Tibial nerve (tissue), 4 donors: ENCODE data around the gene MMD. TPM values are rescaled to one million over a fixed set of nuclear protein-coding genes. Genes with fewer than 3 reads are reported as not detected.

Experiments
- DNase-seq, 2 donors: peaks; one replicate each; pipeline ENCODE4 v3.0.0-alpha.2; 2019; ENCODE audit warnings: low spot score in 2 of 2
- H3K27ac ChIP-seq, 4 donors: fragments of 200-600 bp; sonication (generic) in 3 of 4; one replicate each; pipeline ENCODE4 v1.5.1; 2017 to 2019; ENCODE audit warnings: mild to moderate bottlenecking in 1 of 4
- H3K27me3 ChIP-seq, 2 donors: fragments of 200-600 bp; sonication (generic) in 1 of 2; one replicate each; pipeline versions ENCODE4 v1.5.1 to v1.6.0; 2017 to 2019
- H3K36me3 ChIP-seq, 3 donors: fragments of 200-600 bp; sonication (generic); one replicate each; pipeline ENCODE4 v1.5.1; 2018 to 2019
- H3K4me1 ChIP-seq, 4 donors: fragments of 200-600 bp; sonication (generic) in 3 of 4; one replicate each; pipeline ENCODE4 v1.5.1; 2017 to 2019
- H3K4me3 ChIP-seq, 4 donors: fragments of 200-600 bp; sonication (generic) in 3 of 4; one replicate each; pipeline ENCODE4 v1.5.1; 2017 to 2019; ENCODE audit warnings: mild to moderate bottlenecking in 1 of 4, moderate library complexity in 1 of 4
- H3K9me3 ChIP-seq, 4 donors: fragments of 200-600 bp; sonication (generic) in 3 of 4; one replicate each; pipeline ENCODE4 v1.5.1; 2017 to 2019
- EP300 ChIP-seq, 2 donors: sonication (generic); formaldehyde crosslinking; IDR thresholded peaks; one replicate each; pipeline ENCODE4 v1.6.1; 2017; ENCODE audit warnings: antibody characterized with exemption in 2 of 2, mild to moderate bottlenecking in 1 of 2
- POLR2A ChIP-seq, 2 donors: fragments of 450-650 bp; IDR thresholded peaks; one replicate each; pipeline ENCODE4 v1.6.1; 2017; ENCODE audit warnings: antibody characterized with exemption in 2 of 2, mild to moderate bottlenecking in 2 of 2, moderate library complexity in 2 of 2
- WGBS, 2 donors: methylation state at CpG; one replicate each; pipeline ENCODE4 v1.1.5; 2018; 5-methylcytosine and 5-hydroxymethylcytosine counted together
- total RNA-seq, 4 donors: library from RNA; depleted of rRNA; stranded (reverse); fragments of >200 nt; gene quantifications; one replicate each; pipeline ENCODE4 v1.1.0, GENCODE V29; 2016
- TF ChIP-seq, protein P1 (sequence below), 5 experiments: fragments of 200-600 bp in 3 of 5; fragments of 450-650 bp in 2 of 5; sonication (generic) in 3 of 5; IDR thresholded peaks; one replicate each; pipeline ENCODE4 v1.5.1; 2016 to 2019; ENCODE audit warnings: antibody characterized with exemption in 5 of 5, mild to moderate bottlenecking in 3 of 5, moderate library complexity in 2 of 5

MMD gene
- total RNA-seq, 4 donors from 2014 or later = 16.1 to 60.9 (median 37.7) TPM

DNA sequence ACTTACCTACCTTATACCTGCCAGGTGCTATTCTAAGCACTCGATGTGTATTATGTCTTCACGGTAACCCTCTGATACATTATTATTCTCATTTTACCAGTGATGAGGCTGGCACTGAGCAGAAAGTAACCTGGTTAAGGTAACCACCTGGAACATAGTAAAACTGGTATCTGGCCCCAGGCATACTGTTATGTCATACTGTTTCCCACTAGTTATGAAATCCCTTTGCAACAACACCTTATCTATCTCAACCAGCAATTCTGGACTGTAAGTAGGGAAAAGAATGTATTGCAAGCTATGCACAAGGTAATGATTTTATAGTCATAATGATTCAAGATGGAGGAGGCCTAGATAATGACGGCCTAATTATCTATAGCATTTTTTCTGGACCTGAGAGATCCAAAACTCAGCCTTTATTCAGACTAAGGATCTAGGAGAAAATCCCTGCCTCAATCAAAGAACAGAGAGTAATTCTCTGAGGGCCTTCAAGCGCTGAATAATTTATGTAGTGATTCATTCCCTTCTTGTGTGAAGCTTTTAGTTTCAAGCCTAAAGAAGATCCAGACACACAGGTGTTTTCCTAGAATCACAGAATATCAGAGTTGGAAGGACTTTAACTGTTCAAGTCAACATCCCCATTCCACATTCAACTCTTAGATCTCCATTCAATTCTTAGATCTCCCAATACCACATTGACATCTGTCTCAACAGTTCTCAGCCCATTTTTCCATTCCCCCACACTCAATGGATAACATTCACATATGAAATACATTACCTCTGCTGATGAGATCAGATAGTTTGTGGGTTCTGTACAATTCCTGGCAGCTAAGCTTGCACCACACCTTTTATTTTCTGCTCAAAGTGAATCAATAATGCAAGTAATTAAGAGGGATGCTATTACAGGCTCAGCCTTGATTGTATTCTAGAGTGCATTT lies 14.9 kb upstream of the MMD start:
- Histone ChIP-seq H3K4me3 (no peak overlapping the region), H3K9me3 (no peaks in the 10 kb centered on the region), H3K27ac (no peak overlapping the region), H3K36me3 (no peaks in the 10 kb centered on the region), H3K27me3 (no peaks in the 10 kb centered on the region), H3K4me1 (peaks cover 0 to 17% (median 6%) of the 10 kb centered on the region in 4 donors)
- TF ChIP-seq POLR2A (IDR thresholded peaks at IDR 0.05) = no peak
- DNase-seq = no peak
- WGBS, 2 donors = 87% methylated on average over 4 of the region's 4 CpGs

DNA sequence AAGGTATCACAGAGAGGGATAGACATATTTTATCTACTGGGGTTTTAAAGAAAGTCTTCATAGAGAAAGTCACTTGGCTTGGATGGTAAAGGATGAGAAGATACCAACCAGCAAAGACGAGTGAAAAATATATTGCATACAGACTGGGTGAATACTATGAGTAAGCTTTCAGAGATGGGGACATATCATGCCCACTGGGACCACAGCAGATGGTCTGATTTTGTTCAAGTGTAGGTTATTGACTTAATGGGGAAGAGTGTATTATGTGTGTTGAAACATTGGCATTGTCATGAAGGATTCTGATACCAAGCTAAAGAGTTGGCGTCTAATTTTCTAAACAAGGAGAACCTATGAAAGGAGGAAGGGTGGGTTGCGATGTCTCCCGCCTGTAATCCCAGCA lies 13.8 kb upstream of the MMD start:
- H3K4me3 ChIP-seq = no peak overlapping the region
- H3K27ac ChIP-seq = no peak overlapping the region
- WGBS, 2 donors = 69 to 81% methylated on average over 4 of the region's 4 CpGs
- no peak for DNase-seq
- peaks cover 0 to 17% (median 6%) of the 10 kb centered on the region in 4 donors for H3K4me1 ChIP-seq
- no peak for TF ChIP-seq POLR2A (IDR thresholded peaks at IDR 0.05)
- TF ChIP-seq EP300 (IDR thresholded peaks at IDR 0.05) = no peak
- TF ChIP-seq, protein P1, sequence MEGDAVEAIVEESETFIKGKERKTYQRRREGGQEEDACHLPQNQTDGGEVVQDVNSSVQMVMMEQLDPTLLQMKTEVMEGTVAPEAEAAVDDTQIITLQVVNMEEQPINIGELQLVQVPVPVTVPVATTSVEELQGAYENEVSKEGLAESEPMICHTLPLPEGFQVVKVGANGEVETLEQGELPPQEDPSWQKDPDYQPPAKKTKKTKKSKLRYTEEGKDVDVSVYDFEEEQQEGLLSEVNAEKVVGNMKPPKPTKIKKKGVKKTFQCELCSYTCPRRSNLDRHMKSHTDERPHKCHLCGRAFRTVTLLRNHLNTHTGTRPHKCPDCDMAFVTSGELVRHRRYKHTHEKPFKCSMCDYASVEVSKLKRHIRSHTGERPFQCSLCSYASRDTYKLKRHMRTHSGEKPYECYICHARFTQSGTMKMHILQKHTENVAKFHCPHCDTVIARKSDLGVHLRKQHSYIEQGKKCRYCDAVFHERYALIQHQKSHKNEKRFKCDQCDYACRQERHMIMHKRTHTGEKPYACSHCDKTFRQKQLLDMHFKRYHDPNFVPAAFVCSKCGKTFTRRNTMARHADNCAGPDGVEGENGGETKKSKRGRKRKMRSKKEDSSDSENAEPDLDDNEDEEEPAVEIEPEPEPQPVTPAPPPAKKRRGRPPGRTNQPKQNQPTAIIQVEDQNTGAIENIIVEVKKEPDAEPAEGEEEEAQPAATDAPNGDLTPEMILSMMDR (IDR thresholded peaks at IDR 0.05) = no peak
- H3K9me3 ChIP-seq = no peaks in the 10 kb centered on the region
- no peaks in the 10 kb centered on the region for H3K27me3 ChIP-seq
- no peaks in the 10 kb centered on the region for H3K36me3 ChIP-seq

DNA sequence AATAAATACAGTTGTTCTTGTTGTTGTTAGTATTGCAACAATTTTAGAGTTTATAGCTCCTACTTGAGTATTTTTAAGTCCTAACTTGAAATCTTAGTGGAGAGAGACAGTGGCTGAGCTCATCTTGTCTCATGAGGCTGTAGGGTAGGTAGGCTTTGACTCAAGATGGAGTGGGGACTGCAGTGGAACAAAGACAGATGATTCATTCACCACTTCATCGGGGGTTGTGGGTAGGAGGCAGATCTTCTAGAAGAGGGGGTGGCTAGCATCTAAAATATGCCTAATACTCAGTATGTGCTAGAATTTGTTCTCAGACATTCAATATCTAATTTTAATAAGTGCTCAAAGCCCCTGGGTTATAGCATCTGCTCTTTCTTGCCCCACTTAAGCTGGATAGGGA lies 13.1 kb upstream of the MMD start:
- 64 to 71% methylated on average over 1 of the region's 1 CpG for WGBS, 2 donors
- H3K27me3 ChIP-seq = no peaks in the 10 kb centered on the region
- TF ChIP-seq POLR2A (IDR thresholded peaks at IDR 0.05) (no peak), EP300 (IDR thresholded peaks at IDR 0.05) (no peak)
- TF ChIP-seq, protein P1 (IDR thresholded peaks at IDR 0.05) = no peak
- DNase-seq = no peak
- no peak overlapping the region for H3K27ac ChIP-seq
- H3K9me3 ChIP-seq = no peaks in the 10 kb centered on the region
- H3K4me1 ChIP-seq = peaks cover 0 to 17% (median 6%) of the 10 kb centered on the region in 4 donors
- H3K4me3 ChIP-seq = no peak overlapping the region
- no peaks in the 10 kb centered on the region for H3K36me3 ChIP-seq

DNA sequence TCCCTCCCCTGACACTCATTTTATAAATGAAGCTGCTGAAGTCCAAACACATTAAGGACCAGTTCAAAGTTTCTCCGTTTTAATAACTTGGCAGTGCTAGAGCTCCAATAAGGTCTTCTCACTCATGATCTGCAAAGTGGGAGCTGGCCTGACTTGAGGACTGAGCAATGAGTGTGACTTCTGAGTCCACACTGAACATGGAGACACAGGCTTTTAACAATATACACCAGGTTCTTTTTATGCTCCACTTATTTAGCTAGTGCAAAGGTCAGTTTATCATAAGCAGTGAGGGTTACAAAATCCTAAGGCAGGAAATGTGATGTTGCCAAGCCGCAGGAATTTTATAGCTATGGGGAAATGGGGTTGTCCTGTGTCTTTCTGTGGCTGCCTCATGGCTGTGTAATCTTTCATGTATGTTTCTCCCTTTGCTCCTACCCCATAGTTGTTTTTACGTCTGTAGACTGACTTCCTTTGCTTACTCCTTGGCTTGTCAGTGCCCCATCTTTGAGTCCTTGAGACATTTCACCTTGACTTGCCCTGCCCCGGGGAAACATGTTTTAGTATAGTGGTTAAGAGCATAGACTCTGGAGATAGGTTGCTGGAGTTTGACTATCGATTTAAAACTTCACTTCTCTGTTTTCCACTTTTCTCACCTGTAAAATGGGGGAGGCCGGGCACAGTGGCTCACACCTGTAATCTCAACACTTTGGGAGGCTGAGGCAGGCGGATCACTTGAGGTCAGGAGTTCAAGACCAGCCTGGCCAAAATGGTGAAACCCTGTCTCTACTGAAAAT lies 12.2 kb upstream of the MMD start:
- H3K27ac ChIP-seq = peak overlapping the region in 2 of 4 donors; percentile 35 to 36
- no peak for DNase-seq
- no peaks in the 10 kb centered on the region for H3K27me3 ChIP-seq
- TF ChIP-seq POLR2A (IDR thresholded peaks at IDR 0.05) (no peak), EP300 (IDR thresholded peaks at IDR 0.05) (peak in 1 of 2 donors; percentile 74)
- TF ChIP-seq, protein P1 (IDR thresholded peaks at IDR 0.05) = no peak
- H3K9me3 ChIP-seq = no peaks in the 10 kb centered on the region
- H3K4me1 ChIP-seq = peaks cover 0 to 17% (median 6%) of the 10 kb centered on the region in 4 donors
- no peak overlapping the region for H3K4me3 ChIP-seq
- WGBS, 2 donors = 70 to 78% methylated on average over 7 of the region's 7 CpGs
- no peaks in the 10 kb centered on the region for H3K36me3 ChIP-seq

DNA sequence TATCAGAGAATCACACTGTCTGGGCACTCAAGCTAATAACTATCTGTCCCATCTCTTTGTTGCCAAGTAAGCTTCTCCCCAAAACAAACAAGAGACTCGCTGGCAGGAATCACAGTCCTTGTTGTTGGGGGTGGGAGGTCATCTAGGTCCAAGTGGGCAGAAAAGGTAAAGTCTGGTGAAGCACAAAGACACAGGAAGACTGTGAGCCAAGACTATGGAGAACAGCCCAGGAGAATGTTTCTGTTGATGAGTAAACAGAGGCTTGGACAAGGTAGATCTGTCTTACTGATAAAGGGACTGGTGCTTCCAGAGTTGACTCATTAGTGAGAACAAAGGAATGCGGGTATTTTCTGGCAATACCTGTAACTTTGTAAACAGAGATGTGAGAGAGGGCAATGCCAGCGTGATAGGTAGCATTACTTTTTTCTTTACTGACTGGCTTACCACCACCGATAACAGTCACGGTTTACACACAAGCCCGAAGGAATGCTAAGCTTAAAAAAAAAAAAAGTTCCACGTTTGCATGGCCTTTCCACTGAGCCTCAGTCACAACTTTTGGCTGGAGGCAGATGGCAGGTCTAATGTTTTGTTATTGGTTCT lies 11.5 kb upstream of the MMD start:
- H3K27ac ChIP-seq = peak overlapping the region in 1 of 4 donors; percentile 36
- WGBS, 2 donors = 56 to 64% methylated on average over 7 of the region's 7 CpGs
- no peak for TF ChIP-seq EP300 (IDR thresholded peaks at IDR 0.05)
- TF ChIP-seq, protein P1 (IDR thresholded peaks at IDR 0.05) = no peak
- TF ChIP-seq POLR2A (IDR thresholded peaks at IDR 0.05) = no peak
- H3K36me3 ChIP-seq = no peaks in the 10 kb centered on the region
- H3K4me1 ChIP-seq = peaks cover 0 to 17% (median 6%) of the 10 kb centered on the region in 4 donors
- no peaks in the 10 kb centered on the region for H3K27me3 ChIP-seq
- no peak for DNase-seq
- H3K9me3 ChIP-seq = no peaks in the 10 kb centered on the region
- H3K4me3 ChIP-seq = no peak overlapping the region
